Stimulated activated CD8-positive, alpha-beta memory T cell treated with anti-CD3 and anti-CD28 coated beads, Interleukin-4, amount 100 ng/mL, for 24 hours (primary cell): ENCODE data around the gene HK2.
"Not testable (repeated sequence)": the region's sequence is repeated elsewhere in the genome, so short reads cannot be mapped to it uniquely, and the experiment has no call there.

Source experiments
- DNase-seq: peaks from one replicate; pipeline ENCODE4 v3.0.0-alpha.2; 2020; ENCODE audit warnings: low read depth

The HK2 gene

GRCh38 chr2:74833418-74834233 lies at the start of gene HK2:
Gene HK2 (plus strand): TSS chr2:74834127. CDS start chr2:74834581, 454 bp downstream.
- DNase-seq = peak; percentile 75

DNA sequence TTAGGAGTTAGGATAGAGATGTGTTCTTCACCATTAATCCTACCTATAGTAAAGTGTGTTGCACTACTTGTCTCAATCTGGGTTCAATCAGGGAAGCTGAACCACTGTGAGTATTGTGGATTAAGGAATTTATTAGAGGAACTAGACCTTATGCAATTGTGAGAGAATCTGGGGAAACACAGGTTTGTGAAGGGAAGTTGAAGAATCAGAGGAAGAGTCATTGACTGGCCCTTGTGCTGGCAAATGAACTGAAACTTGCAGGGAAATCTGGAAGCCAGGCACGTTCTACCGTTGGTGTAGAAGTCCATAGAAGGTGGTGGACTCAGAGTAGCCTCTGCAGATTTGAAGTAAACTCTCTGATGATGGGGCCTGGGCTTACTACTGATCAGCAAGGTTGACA lies 44.7 kb upstream of the HK2 start:
- no peak for DNase-seq

- DNase-seq = no peak
These were observed 41.6 kb upstream of the HK2 start for GRCh38 chr2:74792282-74792681.

- not testable (repeated sequence) for DNase-seq
These were observed 39.0 kb upstream of the HK2 start for GRCh38 chr2:74794878-74795277.

DNA sequence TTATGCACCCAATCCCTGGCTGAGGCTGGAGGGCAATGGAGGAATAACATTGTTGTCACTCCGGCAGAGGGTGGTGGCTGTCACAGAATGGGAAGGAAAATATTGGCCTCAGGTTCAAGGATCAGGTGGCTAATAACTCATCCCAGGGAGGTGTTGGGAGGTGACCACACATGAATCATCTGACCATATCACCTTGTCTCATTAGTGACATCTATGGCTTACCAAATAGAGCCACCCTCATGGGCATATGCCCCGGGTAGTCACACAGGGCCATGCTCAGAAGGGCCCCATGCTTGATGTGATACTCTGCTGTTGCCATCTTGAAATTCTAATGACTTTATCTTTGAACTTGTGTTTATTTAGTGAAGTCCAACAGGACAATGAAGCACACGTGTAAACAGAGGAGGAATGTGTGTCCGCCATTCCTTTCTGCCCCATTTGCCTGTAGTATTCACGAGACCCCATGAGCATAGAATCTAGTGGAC lies 27.5 kb upstream of the HK2 start:
- no peak for DNase-seq

DNA sequence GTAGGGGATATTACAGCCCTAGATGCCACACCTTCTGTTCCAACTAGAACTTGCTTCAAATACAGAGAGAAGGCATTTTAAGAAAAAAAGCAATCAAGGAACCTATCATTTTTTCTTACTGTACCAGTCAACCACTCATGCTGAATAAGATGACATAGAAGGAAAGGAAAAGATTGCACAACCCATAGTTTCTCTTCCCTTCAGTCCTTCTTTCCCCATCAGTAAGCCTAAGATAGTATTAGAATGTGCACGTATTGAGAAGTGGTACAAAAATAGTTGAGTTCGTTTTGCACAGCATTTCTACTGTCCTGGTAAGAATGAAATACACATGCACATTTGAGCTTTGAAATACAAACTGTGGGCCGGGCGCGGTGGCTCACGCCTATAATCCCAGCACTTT lies 27.0 kb upstream of the HK2 start:
- DNase-seq = no peak

- no peak for DNase-seq
These were observed 20.9 kb upstream of the HK2 start for GRCh38 chr2:74812787-74813590.

DNA sequence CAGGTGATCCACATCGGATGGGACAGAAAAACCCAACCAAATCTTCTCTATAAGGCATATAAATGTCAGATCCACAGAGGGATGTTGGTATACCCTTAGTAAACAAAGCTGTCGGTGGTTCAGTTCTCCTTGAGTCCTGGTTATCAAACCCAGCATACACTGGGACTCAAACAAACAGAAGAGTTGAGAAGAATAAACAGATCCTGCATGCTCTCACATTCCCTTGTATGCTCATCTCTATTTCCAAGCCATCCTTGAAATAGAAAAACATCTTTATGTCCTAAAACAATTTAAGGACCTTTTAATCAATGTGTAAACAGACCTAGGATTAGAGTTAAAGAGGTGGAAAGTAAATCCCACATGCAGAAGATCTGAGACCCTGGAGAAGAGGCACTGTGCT lies 19.8 kb upstream of the HK2 start:
- DNase-seq = no peak

- DNase-seq = no peak
These were observed 18.0 kb upstream of the HK2 start for GRCh38 chr2:74815941-74816340.

DNA sequence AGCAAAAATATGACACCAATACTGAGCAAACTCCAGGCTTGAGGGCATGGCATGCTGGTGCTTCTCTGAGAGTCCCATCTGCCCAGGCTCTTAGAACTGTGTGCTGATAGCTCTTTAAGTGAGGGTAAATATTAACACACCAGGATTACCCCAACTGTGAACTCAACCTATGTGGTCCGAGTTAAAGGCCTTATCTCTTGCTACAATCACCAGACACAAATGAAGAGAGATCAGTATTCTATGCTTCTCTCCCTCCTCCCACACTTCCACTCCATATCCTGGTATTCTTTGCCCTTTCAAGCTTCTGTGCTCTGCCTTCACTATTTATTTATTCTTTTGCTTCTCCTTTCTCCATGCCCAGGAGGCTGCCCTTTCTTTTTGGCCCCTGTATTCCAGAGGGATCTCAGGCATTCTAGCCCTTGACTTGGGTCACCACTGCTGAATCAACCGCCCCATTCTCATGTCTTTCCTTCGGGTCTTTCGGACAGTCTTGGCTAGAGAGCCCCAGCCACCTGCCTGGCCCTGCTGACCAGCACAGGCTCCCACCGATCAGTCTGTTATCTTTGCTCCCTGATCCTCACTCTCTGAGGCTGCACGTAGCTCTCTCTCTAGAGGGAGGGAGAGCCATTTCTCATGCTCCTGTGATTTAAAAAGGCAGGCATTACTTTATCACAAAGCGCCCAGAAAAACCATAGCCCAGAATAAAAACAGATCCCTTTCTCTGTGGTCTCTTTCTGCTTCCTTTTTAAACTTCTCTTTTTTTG lies 17.2 kb upstream of the HK2 start:
- no peak for DNase-seq

- no peak for DNase-seq
These were observed 16.6 kb upstream of the HK2 start for GRCh38 chr2:74817304-74817675.

- no peak for DNase-seq
These were observed 14.2 kb upstream of the HK2 start for GRCh38 chr2:74819702-74820101.

GRCh38 chr2:74821177-74822126 lies 12.5 kb upstream of the HK2 start:
- no peak for DNase-seq

GRCh38 chr2:74822771-74823566 lies 11.0 kb upstream of the HK2 start:
- no peak for DNase-seq

DNA sequence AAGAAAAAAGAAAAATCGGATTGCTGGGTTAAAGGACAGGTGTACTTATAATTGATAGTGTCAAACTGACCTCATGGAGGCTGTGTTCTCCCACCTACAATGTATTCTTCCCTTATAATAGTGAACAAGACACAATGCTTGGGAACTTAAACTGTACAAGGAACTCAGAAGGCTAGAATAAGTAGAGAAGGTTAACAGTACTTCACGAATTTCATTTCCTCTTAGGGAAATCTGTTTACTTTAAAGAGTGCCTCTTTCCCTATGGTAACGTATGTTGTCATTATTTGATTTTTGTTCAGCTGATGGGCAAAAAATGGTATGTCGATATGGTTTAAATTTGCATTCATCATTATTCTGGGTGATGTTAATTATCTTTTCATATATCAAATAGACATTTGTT lies 9.2 kb upstream of the HK2 start:
- DNase-seq = no peak

DNA sequence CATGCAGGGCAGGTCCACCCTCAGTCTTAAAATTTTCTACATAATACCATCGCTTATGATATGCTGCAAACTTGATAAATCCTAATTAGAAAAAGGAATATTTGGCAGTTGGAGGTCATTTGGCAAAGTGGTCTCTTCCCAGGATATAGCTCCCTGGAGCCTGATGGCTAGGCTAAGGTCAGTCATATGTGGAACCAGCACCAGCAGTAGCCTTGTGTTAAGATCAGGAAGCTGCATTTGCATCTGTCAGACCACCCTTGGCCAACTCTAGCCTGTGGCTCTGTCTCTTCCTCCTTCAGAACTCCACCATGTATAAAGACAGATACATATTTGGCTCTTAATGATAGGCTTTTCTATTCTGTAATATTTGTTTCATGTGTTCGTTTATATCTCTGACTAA lies 5.4 kb upstream of the HK2 start:
- DNase-seq = no peak

GRCh38 chr2:74831693-74832530 lies 2.0 kb upstream of the HK2 start:
- DNase-seq = no peak

DNA sequence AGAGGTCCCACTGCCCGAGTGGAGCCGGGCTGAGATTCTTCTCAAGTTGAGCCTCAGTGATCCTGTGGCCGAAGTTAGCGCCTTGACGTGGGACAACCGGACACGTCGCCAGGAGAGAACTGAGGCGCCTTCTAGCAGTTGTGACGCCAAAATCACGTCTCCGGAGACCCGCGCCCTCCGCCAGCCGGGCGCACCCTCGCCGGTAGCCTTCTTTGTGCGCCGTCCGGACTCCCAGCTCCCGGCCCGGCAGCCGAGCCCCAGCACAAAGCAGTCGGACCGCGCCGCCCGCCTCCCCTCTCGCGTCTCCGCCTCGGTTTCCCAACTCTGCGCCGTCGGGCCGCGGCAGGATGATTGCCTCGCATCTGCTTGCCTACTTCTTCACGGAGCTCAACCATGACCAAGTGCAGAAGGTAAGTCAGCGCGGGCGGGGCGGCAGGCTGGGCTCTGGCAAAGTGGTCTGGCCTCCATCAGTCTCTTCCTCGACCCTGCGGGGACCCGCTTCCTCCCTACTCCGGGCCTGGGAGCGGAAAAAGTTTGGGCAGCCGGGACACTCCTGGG lies 386 bp downstream of the HK2 start:
- DNase-seq = peak; percentile 15
